Measurements from ENCODE around the gene SLC24A4.

Gene SLC24A4

DNA sequence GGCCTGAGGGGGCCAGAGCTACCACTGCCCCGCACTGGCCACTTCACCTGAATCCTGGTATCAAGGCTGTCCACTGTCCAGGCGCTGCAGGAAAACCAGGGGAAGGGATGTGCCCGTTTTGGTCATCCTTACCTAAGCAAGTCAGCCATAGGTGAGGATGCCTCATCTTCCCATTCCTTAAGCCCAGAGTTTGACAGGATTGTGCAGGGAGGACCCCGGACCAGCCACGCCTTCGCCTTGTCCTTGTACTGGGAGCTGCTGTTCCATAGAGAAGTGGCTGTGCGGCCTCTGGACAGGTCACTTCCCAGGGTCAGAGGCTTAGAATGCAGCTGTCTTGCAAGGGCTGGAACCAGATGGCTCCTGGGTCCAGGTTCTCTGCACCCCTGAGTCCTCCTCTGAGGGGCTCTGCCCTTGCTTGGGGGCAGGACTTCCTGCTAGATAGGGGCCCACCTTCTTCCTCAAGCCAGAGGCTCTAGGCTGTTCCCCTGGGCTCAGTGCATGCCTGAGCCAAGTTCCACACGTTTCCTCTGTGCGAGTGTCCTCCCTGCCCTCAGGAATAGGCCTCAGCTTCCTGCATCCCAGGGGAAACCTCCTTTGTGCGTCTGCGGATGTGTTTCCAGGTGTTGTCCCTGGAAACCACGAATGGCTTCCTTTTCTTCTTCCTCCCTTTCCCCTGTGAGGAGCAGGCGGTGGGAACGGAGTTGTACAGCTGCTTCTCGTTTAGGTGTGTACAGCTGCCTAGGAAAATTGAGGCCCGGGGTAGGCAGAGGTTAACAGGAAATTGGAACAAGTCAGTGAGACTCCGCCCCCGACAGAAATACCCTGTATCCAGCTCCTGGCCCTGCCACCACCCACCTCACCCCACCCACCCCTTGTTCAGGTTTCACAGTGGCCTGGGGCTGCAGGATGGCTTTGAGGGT is 136.3 kb downstream of the SLC24A4 start:
- Histone ChIP-seq H2AFZ (ENCODE audit: low read length) (peak overlapping the region; percentile 86), H3F3A (ENCODE audit: low read depth) (no peaks in the 10 kb centered on the region)
- no peak for TF ChIP-seq EZH2phosphoT487 (IDR thresholded peaks at IDR 0.05; ENCODE audit: borderline replicate concordance)
- TF ChIP-seq CTCF (conservative IDR thresholded peaks at IDR 0.05; ENCODE audit: low read length) = no peak

DNA sequence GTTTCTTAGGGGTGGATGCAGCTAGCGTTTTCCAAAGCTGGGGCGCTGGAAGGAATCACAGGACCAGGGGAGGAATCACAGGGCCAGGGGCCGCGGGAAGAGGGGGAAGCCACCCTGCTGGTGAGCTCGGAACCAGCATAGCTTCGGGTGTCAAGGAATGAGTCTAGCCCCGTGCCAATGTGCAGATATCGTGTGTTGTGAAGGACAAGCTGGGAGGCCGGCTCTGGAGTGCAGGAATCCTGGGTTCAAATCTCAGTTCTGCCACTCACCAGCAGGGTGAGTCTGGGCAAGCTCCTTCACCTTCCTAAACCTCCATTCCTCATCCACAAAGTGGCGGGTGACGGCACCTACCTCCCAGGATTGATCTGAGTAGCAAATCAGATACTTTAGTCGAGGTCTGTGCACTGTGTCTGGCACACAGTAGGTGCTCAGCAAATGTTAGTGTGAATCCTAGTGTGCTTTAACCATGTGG is 137.0 kb downstream of the SLC24A4 start:
- H4K20me1 ChIP-seq (ENCODE audit: insufficient read depth, low read length, poor library complexity, severe bottlenecking) = no peaks in the 10 kb centered on the region
- H3K79me2 ChIP-seq (ENCODE audit: insufficient read depth, low read length) = no peaks in the 10 kb centered on the region
- peak overlapping the region; percentile 47 for H3K9ac ChIP-seq (ENCODE audit: low read depth, low read length, poor library complexity, severe bottlenecking)
- no peak overlapping the region for H3K4me2 ChIP-seq (ENCODE audit: low read depth, low read length, poor library complexity, severe bottlenecking)
- TF ChIP-seq CTCF (conservative IDR thresholded peaks at IDR 0.05; ENCODE audit: low read length) = peak; percentile 36; the same call in 1 of the 2 replicates
- TF ChIP-seq EZH2phosphoT487 (IDR thresholded peaks at IDR 0.05; ENCODE audit: borderline replicate concordance) = no peak
- H2AFZ ChIP-seq (ENCODE audit: low read length) = peak overlapping the region; percentile 86; the same call in 1 of the 2 replicates
- no peaks in the 10 kb centered on the region for H3K27me3 ChIP-seq (ENCODE audit: insufficient read depth, low read length, poor library complexity, severe bottlenecking)
- H3F3A ChIP-seq (ENCODE audit: low read depth) = no peaks in the 10 kb centered on the region
- no peak overlapping the region for H3K4me3 ChIP-seq (ENCODE audit: low read length, poor library complexity, severe bottlenecking)
- H3K4me1 ChIP-seq (ENCODE audit: insufficient read depth, low read length, poor library complexity, severe bottlenecking) = peaks cover 21% of the 10 kb centered on the region
- H3K9me2 ChIP-seq (replicated peaks; ENCODE audit: low read depth, low read length) = no peaks in the 10 kb centered on the region
- H3K36me3 ChIP-seq (ENCODE audit: insufficient read depth, low read length) = no peaks in the 10 kb centered on the region
- H3K9me3 ChIP-seq (ENCODE audit: insufficient read depth, low read depth, low read length) = no peaks in the 10 kb centered on the region

More for the DNA sequence above, 136.3 kb downstream of the SLC24A4 start:
- peak overlapping the region; percentile 47 for H3K4me2 ChIP-seq (ENCODE audit: low read depth, low read length, poor library complexity, severe bottlenecking)
- no peaks in the 10 kb centered on the region for H3K9me3 ChIP-seq (ENCODE audit: insufficient read depth, low read depth, low read length)
- no peaks in the 10 kb centered on the region for H3K36me3 ChIP-seq (ENCODE audit: insufficient read depth, low read length)
- H3K9ac ChIP-seq (ENCODE audit: low read depth, low read length, poor library complexity, severe bottlenecking) = peak overlapping the region; percentile 47
- H3K4me3 ChIP-seq (ENCODE audit: low read length, poor library complexity, severe bottlenecking) = no peak overlapping the region
- no peaks in the 10 kb centered on the region for H4K20me1 ChIP-seq (ENCODE audit: insufficient read depth, low read length, poor library complexity, severe bottlenecking)
- peaks cover 21% of the 10 kb centered on the region for H3K4me1 ChIP-seq (ENCODE audit: insufficient read depth, low read length, poor library complexity, severe bottlenecking)
- H3K9me2 ChIP-seq (replicated peaks; ENCODE audit: low read depth, low read length) = no peaks in the 10 kb centered on the region
- no peaks in the 10 kb centered on the region for H3K27me3 ChIP-seq (ENCODE audit: insufficient read depth, low read length, poor library complexity, severe bottlenecking)
- no peaks in the 10 kb centered on the region for H3K79me2 ChIP-seq (ENCODE audit: insufficient read depth, low read length)

- Histone ChIP-seq H3K79me2 (ENCODE audit: insufficient read depth, low read length) (no peaks in the 10 kb centered on the region), H3K9me3 (ENCODE audit: insufficient read depth, low read depth, low read length) (no peaks in the 10 kb centered on the region), H2AFZ (ENCODE audit: low read length) (no peak overlapping the region), H4K20me1 (ENCODE audit: insufficient read depth, low read length, poor library complexity, severe bottlenecking) (no peaks in the 10 kb centered on the region), H3F3A (ENCODE audit: low read depth) (no peaks in the 10 kb centered on the region), H3K27me3 (ENCODE audit: insufficient read depth, low read length, poor library complexity, severe bottlenecking) (no peaks in the 10 kb centered on the region), H3K4me2 (ENCODE audit: low read depth, low read length, poor library complexity, severe bottlenecking) (no peak overlapping the region), H3K9ac (ENCODE audit: low read depth, low read length, poor library complexity, severe bottlenecking) (no peak overlapping the region), H3K4me1 (ENCODE audit: insufficient read depth, low read length, poor library complexity, severe bottlenecking) (peaks cover 21% of the 10 kb centered on the region), H3K36me3 (ENCODE audit: insufficient read depth, low read length) (no peaks in the 10 kb centered on the region), H3K9me2 (replicated peaks; ENCODE audit: low read depth, low read length) (no peaks in the 10 kb centered on the region), H3K4me3 (ENCODE audit: low read length, poor library complexity, severe bottlenecking) (no peak overlapping the region)
- TF ChIP-seq CTCF (conservative IDR thresholded peaks at IDR 0.05; ENCODE audit: low read length) (no peak), EZH2phosphoT487 (IDR thresholded peaks at IDR 0.05; ENCODE audit: borderline replicate concordance) (no peak)
These were observed 137.6 kb downstream of the SLC24A4 start for GRCh38 chr14:92460541-92460915.
